Activated CD4-positive, alpha-beta memory T cell treated with anti-CD3 and anti-CD28 coated beads, Interleukin-2, amount 10 ng/mL, durations not matched to agents 7 days and 5 days (primary cell): Measurements from ENCODE around the gene LMAN2. TPM values are rescaled to one million over a fixed set of nuclear protein-coding genes. Genes with fewer than 3 reads are reported as not detected.
A peak's percentile ranks its signal among the peaks of the same experiment; 100 is the strongest.
"Not testable (repeated sequence)": the region's sequence is repeated elsewhere in the genome, so short reads cannot be mapped to it uniquely, and the experiment has no call there.

Experiments
- CTCF ChIA-PET: fragments of 350-600 bp; sonication (Branson Sonifier 250); formaldehyde crosslinking; loops from one replicate; lab custom pipeline; 2021; ENCODE audit warnings: antibody characterized with exemption, inconsistent platforms; lab: Charles Lee
- POLR2A ChIA-PET: fragments of 350-600 bp; sonication (Branson Sonifier 250); formaldehyde crosslinking; loops from one replicate; lab custom pipeline; 2021; ENCODE audit warnings: antibody characterized with exemption; lab: Charles Lee
- DNase-seq: peaks from one replicate; pipeline ENCODE4 v3.0.0-alpha.2; 2020
- H3K27ac Mint-ChIP-seq: one replicate; pipeline ENCODE4 v1.8.0; 2021; ENCODE audit warnings: mild to moderate bottlenecking, mixed read lengths
- H3K27me3 Mint-ChIP-seq: one replicate; pipeline ENCODE4 v1.8.0; 2021; ENCODE audit warnings: mixed read lengths
- H3K36me3 Mint-ChIP-seq: one replicate; pipeline ENCODE4 v1.8.0; 2021; ENCODE audit warnings: low read depth, mixed read lengths
- H3K4me1 Mint-ChIP-seq: one replicate; pipeline ENCODE4 v1.8.0; 2021; ENCODE audit warnings: mixed read lengths
- H3K4me3 Mint-ChIP-seq: one replicate; pipeline ENCODE4 v1.8.0; 2021; ENCODE audit warnings: mild to moderate bottlenecking, mixed read lengths
- H3K9me3 Mint-ChIP-seq: one replicate; pipeline ENCODE4 v1.8.0; 2021; ENCODE audit warnings: mixed read lengths
- total RNA-seq, 2 experiments: library from RNA; stranded (reverse); gene quantifications; one replicate each; pipeline ENCODE4 v1.2.3, GENCODE V29; 2021

Gene LMAN2
- total RNA-seq, 2 experiments from 2014 or later = 145 to 149 TPM

GRCh38 chr5:177362292-177362609, 10.8 kb upstream of the LMAN2 start:
- CTCF ChIA-PET = interaction anchor here (0.8 to 5.8 kb wide), 9 partner anchors 9 to 93 kb away, joined by 3 to 47 read pairs (median 3); partner anchors contain the start of gene LMAN2
- peaks cover 54% of the 10 kb centered on the region for H3K36me3 Mint-ChIP-seq
- POLR2A ChIA-PET = interaction anchor here (1.1 to 8.7 kb wide), 4 partner anchors 9 to 50 kb away, joined by 3 to 62 read pairs (median 21); partner anchors contain the start of gene LMAN2
- peaks cover 77% of the 10 kb centered on the region for H3K4me1 Mint-ChIP-seq
- peak overlapping the region; percentile 66 for H3K4me3 Mint-ChIP-seq
- no peaks in the 10 kb centered on the region for H3K9me3 Mint-ChIP-seq
- peak overlapping the region; percentile 23 for H3K27ac Mint-ChIP-seq
- DNase-seq = no peak
- H3K27me3 Mint-ChIP-seq = no peaks in the 10 kb centered on the region

- CTCF ChIA-PET = interaction anchor here (0.8 to 5.8 kb wide), 12 partner anchors 9 to 136 kb away, joined by 3 to 47 read pairs (median 3); partner anchors contain the start of genes LMAN2 and PDLIM7
- peak overlapping the region; percentile 23 for H3K27ac Mint-ChIP-seq
These were observed 10.2 kb upstream of the LMAN2 start for GRCh38 chr5:177361418-177362291.

DNA sequence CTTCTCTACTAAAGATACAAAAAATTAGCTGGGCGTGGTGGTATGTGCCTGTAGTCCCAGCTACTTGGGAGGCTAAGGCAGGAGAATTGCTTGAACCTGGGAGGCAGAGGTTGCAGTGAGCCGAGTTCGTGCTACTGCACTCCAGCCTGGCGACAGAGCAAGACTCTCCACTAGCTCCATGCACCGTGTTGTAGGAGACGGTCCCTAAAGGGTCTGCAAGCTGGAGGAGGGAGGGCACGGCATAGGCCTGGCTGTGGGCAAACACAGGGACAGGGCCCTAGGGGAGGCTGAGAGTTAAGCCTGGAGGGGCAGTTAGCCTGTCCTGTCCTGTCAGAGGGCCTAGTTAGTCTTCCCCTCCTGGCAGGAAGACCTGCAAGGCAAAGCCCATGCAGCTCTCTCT, 9.3 kb upstream of the LMAN2 start:
- ChIA-PET POLR2A (interaction anchor here (1.4 to 8.7 kb wide), 3 partner anchors 10 to 18 kb away, joined by 4 to 62 read pairs (median 37); partner anchors contain the start of gene LMAN2), CTCF (interaction anchor here (0.8 to 5.8 kb wide), 11 partner anchors 9 to 137 kb away, joined by 3 to 47 read pairs (median 4); partner anchors contain the start of genes LMAN2 and PDLIM7)
- H3K4me3 Mint-ChIP-seq, DNase-seq, H3K27me3 Mint-ChIP-seq, H3K9me3 Mint-ChIP-seq, H3K27ac Mint-ChIP-seq: not testable (repeated sequence)
- Mint-ChIP-seq H3K36me3 (peaks cover 46% of the 10 kb centered on the region), H3K4me1 (peaks cover 87% of the 10 kb centered on the region)

More at GRCh38 chr5:177361418-177362291, 10.2 kb upstream of the LMAN2 start:
- peaks cover 52% of the 10 kb centered on the region for H3K36me3 Mint-ChIP-seq
- DNase-seq = no peak
- no peaks in the 10 kb centered on the region for H3K9me3 Mint-ChIP-seq
- POLR2A ChIA-PET = interaction anchor here (0.6 to 8.7 kb wide), 6 partner anchors 10 to 49 kb away, joined by 3 to 62 read pairs (median 4); partner anchors contain the start of gene LMAN2
- peak overlapping the region; percentile 66 for H3K4me3 Mint-ChIP-seq
- peaks cover 83% of the 10 kb centered on the region for H3K4me1 Mint-ChIP-seq
- H3K27me3 Mint-ChIP-seq = no peaks in the 10 kb centered on the region

- ChIA-PET POLR2A (interaction anchor here (1.0 to 8.7 kb wide), 4 partner anchors 9 to 50 kb away, joined by 4 to 62 read pairs (median 23); partner anchors contain the start of gene LMAN2), CTCF (interaction anchor here (1.1 to 5.8 kb wide), 6 partner anchors 8 to 47 kb away, joined by 3 to 47 read pairs (median 6); no protein-coding TSS in a partner anchor)
- H3K4me1 Mint-ChIP-seq = peaks cover 89% of the 10 kb centered on the region
- no peak for DNase-seq
- H3K4me3 Mint-ChIP-seq = peak overlapping the region; percentile 95
- H3K9me3 Mint-ChIP-seq = peaks cover 11% of the 10 kb centered on the region
- H3K27ac Mint-ChIP-seq = no peak overlapping the region
- no peaks in the 10 kb centered on the region for H3K27me3 Mint-ChIP-seq
- H3K36me3 Mint-ChIP-seq = peaks cover 50% of the 10 kb centered on the region
These were observed 8.4 kb upstream of the LMAN2 start for GRCh38 chr5:177359860-177360259.

DNA sequence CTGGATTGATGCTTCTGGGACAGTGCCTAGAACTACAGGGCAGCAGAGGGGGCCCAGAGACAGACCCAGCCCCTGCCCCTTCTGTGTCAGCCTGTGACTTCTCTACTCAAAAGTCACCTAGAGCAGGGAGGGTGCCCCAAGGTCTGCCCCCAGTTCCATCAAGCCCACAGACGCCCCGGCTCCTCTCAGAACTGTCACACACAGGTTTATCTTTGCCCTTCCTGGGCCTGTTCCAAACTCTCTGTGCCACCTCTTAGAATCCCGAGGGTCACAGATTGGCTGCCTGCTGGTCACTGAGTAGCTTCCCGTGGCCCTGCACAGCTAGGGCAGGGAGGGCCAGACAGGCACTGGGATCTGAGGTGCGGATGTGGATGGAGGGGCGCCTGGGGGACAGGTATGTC, 8.0 kb upstream of the LMAN2 start:
- Mint-ChIP-seq H3K4me1 (peaks cover 89% of the 10 kb centered on the region), H3K4me3 (peak overlapping the region; percentile 95), H3K27me3 (no peaks in the 10 kb centered on the region), H3K36me3 (peaks cover 50% of the 10 kb centered on the region), H3K9me3 (peaks cover 15% of the 10 kb centered on the region), H3K27ac (peak overlapping the region; percentile 70)
- no peak for DNase-seq
- ChIA-PET POLR2A (interaction anchor here (1.0 to 8.7 kb wide), 4 partner anchors 12 to 50 kb away, joined by 3 to 62 read pairs (median 6); no protein-coding TSS in a partner anchor), CTCF (interaction anchor here (1.2 to 5.8 kb wide), 5 partner anchors 12 to 47 kb away, joined by 3 to 47 read pairs (median 4); no protein-coding TSS in a partner anchor)

DNA sequence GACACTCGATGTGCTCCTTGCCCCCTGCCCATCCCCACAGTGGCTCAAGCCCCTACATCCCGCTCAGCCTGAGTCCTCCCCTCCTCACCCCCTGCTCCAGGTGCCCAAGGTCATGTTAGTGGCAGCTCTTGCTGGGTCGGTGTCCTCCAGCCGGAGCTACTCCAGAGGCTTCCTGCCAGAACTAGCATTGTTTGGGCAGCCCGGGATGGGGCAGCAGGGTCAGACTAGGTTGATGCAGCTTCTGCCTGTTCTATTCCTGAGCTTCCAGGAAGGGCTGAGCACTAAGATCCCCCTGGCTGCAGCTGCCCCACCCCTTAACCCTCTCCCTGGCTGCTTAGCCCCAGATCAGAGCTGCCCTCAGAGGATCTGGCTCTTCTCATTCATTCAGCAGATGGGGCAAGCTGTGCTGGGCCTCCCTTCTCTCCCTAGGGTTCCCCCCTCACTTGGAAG, 6.9 kb upstream of the LMAN2 start:
- no peaks in the 10 kb centered on the region for H3K27me3 Mint-ChIP-seq
- H3K4me3 Mint-ChIP-seq = peak overlapping the region; percentile 95
- peaks cover 49% of the 10 kb centered on the region for H3K36me3 Mint-ChIP-seq
- peaks cover 82% of the 10 kb centered on the region for H3K4me1 Mint-ChIP-seq
- POLR2A ChIA-PET = interaction anchor here (0.8 to 8.7 kb wide), 12 partner anchors 8 to 97 kb away, joined by 3 to 62 read pairs (median 6); partner anchors contain the start of gene MXD3
- CTCF ChIA-PET = interaction anchor here (1.0 to 5.8 kb wide), 7 partner anchors 13 to 144 kb away, joined by 3 to 47 read pairs (median 4); no protein-coding TSS in a partner anchor
- no peak for DNase-seq
- peak overlapping the region; percentile 70 for H3K27ac Mint-ChIP-seq
- peaks cover 18% of the 10 kb centered on the region for H3K9me3 Mint-ChIP-seq

DNA sequence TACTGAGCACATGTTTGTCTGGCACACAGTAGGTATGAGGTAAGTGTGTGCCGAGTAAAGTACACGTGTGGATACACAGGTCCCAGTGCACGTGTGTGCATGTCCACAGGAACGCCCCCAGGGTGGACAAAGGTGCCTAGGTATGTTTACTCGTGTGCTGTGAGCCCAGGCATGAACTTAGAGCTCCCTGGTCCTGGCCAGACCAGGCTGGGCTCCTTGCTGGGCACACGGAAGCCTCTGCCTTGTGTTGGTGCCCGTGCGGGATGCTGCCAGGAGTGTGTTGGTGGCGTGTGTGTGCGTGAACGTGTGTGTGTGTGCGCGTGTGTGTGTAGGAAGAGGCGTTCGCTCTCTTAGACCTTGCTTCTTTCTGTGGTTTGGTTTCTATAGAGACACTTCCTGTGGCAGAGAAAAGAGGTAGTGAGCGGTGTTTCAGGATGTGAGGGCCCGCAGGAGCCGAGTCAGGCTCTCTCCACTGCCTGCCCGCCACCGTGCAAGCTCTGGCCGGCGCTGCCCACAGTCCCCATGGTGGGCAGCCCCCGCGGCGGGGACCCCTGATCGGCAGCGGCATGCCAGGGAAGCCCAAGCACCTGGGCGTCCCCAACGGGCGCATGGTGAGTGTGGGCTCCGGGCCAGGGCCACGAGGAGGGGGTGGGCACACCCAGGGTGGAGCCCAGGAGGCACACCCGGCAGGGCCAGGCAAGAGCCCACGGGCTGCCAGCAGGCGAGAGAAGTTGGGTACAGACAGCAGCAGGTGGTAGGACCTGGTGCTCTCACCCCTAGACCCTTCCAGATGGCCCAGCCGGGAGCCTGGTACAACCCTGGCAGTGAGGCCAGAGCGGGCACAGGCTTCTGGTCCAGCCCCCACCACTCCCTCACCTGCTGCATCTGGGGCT, 6.2 kb upstream of the LMAN2 start, which contains the start of gene RGS14:
TSS of gene RGS14 (plus strand) at position 466 of the 893 bp plus-strand sequence. CDS start at position 567, 101 bp downstream.
- peak within 1 kb of the TSS; percentile 95 for H3K4me3 Mint-ChIP-seq
- peaks cover 18% of the 10 kb centered on the region for H3K9me3 Mint-ChIP-seq
- H3K36me3 Mint-ChIP-seq = peaks cover 49% of the 10 kb centered on the region
- POLR2A ChIA-PET = interaction anchor here (1.1 to 8.7 kb wide), 9 partner anchors 9 to 98 kb away, joined by 3 to 62 read pairs (median 6); no protein-coding TSS in a partner anchor
- H3K27ac Mint-ChIP-seq = peak within 1 kb of the TSS; percentile 70
- H3K4me1 Mint-ChIP-seq = peaks cover 81% of the 10 kb centered on the region
- peak; percentile 74 for DNase-seq
- CTCF ChIA-PET = interaction anchor here (0.7 to 5.8 kb wide), 7 partner anchors 13 to 144 kb away, joined by 3 to 47 read pairs (median 4); no protein-coding TSS in a partner anchor
- H3K27me3 Mint-ChIP-seq = no peaks in the 10 kb centered on the region

- POLR2A ChIA-PET = interaction anchor here (1.3 to 8.7 kb wide), 8 partner anchors 10 to 99 kb away, joined by 4 to 62 read pairs (median 6); partner anchors contain the start of gene MXD3
- no peak for DNase-seq
- Mint-ChIP-seq H3K9me3 (peaks cover 18% of the 10 kb centered on the region), H3K4me1 (peaks cover 78% of the 10 kb centered on the region), H3K27ac (peak overlapping the region; percentile 60), H3K36me3 (peaks cover 45% of the 10 kb centered on the region), H3K27me3 (no peaks in the 10 kb centered on the region), H3K4me3 (peak overlapping the region; percentile 95)
- CTCF ChIA-PET = interaction anchor here (0.7 to 2.5 kb wide), 2 partner anchors 12 to 29 kb away, joined by 3 to 11 read pairs; no protein-coding TSS in a partner anchor
These were observed 5.6 kb upstream of the LMAN2 start for GRCh38 chr5:177357146-177357458.

DNA sequence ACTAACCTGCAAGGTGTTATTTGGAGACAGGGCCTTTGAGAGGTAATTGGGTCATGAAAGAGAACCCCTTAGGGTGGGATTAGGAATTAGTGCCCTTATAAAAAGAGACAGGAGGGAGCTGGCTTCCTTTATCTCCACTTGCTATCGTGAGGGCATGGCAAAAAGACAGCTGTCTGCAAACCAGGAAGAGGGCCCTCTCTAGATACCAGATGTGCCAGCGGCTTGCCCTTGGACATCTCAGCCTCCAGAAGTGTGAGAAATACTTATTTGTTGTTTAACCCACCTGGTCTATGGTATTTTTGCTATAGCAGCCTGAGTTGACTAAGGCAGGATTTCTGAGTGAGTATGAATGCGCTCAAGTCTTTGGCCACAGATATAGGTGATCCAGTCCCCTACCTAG, 5.3 kb upstream of the LMAN2 start:
- ChIA-PET POLR2A (interaction anchor here (1.0 to 8.7 kb wide), 7 partner anchors 10 to 99 kb away, joined by 3 to 62 read pairs (median 4); partner anchors contain the start of gene MXD3), CTCF (interaction anchor here (1.8 to 2.5 kb wide), 3 partner anchors 12 to 44 kb away, joined by 6 to 11 read pairs (median 8); no protein-coding TSS in a partner anchor)
- H3K36me3 Mint-ChIP-seq = peaks cover 41% of the 10 kb centered on the region
- H3K9me3 Mint-ChIP-seq = peaks cover 18% of the 10 kb centered on the region
- H3K27ac Mint-ChIP-seq = peak overlapping the region; percentile 60
- no peaks in the 10 kb centered on the region for H3K27me3 Mint-ChIP-seq
- peaks cover 78% of the 10 kb centered on the region for H3K4me1 Mint-ChIP-seq
- peak overlapping the region; percentile 95 for H3K4me3 Mint-ChIP-seq
- no peak for DNase-seq

- Mint-ChIP-seq H3K4me3 (no peak overlapping the region), H3K27ac (no peak overlapping the region), H3K4me1 (peaks cover 71% of the 10 kb centered on the region), H3K9me3 (peaks cover 18% of the 10 kb centered on the region), H3K36me3 (peaks cover 39% of the 10 kb centered on the region), H3K27me3 (no peaks in the 10 kb centered on the region)
- ChIA-PET CTCF (interaction anchor here (0.7 to 2.5 kb wide), 7 partner anchors 13 to 47 kb away, joined by 3 to 11 read pairs (median 5); no protein-coding TSS in a partner anchor), POLR2A (interaction anchor here (0.8 to 8.7 kb wide), 8 partner anchors 16 to 70 kb away, joined by 3 to 62 read pairs (median 4); partner anchors contain the start of gene MXD3)
- no peak for DNase-seq
These were observed 4.3 kb upstream of the LMAN2 start for GRCh38 chr5:177355868-177356168.

- no peak for DNase-seq
- ChIA-PET POLR2A (interaction anchor here (0.7 to 8.7 kb wide), 8 partner anchors 16 to 71 kb away, joined by 3 to 62 read pairs (median 4); no protein-coding TSS in a partner anchor), CTCF (interaction anchor here (0.7 to 2.5 kb wide), 8 partner anchors 14 to 100 kb away, joined by 3 to 11 read pairs (median 6); no protein-coding TSS in a partner anchor)
- Mint-ChIP-seq H3K27me3 (no peaks in the 10 kb centered on the region), H3K4me3 (no peak overlapping the region), H3K9me3 (peaks cover 18% of the 10 kb centered on the region), H3K36me3 (peaks cover 39% of the 10 kb centered on the region), H3K4me1 (peaks cover 73% of the 10 kb centered on the region), H3K27ac (no peak overlapping the region)
These were observed 3.8 kb upstream of the LMAN2 start for GRCh38 chr5:177355162-177355867.
